ENCODE data around the gene PFKFB4.
"Not testable (repeated sequence)": the region's sequence is repeated elsewhere in the genome, so short reads cannot be mapped to it uniquely, and the experiment has no call there.

The PFKFB4 gene

DNA sequence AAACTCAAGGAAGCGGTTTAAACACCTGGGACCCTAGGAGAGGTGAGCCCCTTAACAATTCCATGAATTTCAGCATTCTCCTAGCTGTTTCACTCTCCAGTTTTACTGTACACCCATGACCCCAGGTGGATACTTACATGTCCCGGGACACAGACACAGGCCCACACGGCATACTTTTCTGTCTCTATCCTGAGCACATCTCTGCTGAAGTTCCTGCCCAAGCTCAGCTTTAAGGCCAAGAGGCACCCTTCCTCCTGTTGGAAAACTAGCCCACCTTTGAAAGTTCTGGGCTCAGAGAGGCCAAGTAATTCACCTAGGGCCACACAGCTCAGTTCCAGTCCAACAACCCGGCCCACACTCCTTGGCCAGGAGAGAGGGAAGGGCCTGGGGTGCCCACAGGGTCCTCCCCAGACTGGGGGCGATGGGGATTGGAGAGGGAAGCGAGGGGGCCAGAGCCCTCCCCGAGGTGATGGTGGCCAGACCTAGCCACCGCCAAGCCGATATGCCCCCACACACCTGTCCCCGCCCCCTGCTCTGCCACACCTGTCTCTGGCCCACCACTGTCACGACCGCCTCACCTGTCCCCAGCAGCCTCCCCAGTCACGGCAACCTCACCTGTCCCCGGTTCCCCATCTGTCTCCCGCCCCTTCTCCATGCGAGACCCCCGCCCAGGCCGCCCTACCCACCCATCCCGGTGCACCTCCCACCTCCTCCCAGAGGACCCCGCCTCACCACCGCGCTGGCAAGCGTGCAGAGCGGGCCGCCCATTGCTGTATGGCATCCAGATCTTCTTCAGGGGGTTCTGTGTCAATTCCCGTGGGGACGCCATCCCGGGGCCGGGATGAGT, 431 bp downstream of the PFKFB4 start:
- DNase-seq: no peak

DNA sequence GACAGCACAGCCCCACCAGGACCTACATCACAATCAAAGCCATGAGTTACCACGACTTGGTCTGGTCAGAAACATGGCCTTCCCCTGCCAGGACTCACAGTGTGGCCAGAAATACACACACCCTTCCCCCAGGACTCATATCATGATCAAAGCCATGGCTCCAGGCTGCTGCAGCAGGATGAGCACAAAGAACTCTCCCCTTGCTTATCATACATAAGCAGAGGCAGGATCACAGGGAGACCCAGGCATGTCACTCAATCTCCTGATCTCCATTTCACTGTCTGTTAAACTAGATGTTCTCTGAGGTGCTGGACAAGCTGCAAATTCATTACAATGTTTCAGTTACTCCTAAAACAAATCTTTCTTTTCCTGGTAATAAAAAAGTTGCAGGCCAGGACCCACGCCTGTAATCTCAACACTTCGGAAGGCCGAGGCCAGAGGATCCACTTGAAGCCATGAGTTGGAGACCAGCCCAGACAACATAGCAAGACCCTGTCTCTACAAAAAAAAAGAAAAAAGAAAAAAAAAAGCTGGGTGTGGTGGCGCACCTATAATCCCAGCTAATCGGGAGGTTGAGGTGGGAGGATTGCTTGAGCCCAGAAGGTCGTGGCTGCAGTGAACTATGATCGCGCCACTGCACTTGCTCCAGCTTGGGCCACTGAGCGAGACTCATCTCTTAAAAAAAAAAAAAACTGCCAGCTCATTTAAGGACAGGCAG, 1.2 kb downstream of the PFKFB4 start:
- DNase-seq: no peak

DNA sequence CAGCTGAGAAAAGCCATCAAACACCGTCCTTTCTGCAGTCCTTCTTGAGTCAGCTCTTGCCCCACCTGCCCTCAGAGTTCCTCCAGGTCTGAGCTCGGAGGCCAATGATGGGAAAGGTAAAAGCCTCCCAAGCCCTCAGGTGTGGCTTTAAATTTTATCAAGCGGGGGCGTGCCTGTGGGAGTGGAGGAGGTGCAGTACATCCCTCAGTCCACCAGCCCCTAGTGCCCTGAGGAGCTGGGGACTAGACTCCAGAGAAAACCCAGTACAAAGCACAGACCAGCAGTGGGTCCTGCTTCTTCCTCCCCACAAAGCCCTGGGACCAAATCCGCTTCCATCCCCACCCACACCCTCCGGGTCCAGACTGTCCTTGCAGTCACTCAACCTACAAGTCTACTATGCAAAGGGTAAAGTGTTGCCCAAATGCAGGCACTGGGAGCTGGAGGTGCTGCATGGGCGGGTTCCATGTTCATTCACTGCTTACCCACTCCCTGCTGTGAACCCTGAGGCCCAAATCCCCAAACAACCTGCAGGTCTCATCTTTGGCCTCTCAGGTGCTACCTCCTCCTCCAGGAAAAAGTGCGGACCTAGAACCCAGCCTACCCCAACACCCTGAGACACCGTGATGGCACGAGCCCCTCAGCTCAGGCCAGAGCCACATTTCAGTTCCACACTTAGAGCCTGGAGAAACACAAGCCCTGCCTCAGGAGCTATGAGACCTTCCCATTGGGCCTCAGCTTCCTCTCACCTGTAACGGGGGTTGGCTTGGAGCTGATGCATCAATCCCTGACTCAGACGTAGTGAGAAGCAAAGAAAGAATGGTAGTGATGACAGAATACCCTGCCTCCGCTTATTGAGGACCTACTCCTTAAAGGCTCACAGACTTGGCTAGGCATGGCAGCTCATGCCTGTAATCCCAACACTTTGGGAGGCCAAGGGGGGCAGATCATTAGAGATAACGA, 2.4 kb downstream of the PFKFB4 start:
- no peak for DNase-seq

DNA sequence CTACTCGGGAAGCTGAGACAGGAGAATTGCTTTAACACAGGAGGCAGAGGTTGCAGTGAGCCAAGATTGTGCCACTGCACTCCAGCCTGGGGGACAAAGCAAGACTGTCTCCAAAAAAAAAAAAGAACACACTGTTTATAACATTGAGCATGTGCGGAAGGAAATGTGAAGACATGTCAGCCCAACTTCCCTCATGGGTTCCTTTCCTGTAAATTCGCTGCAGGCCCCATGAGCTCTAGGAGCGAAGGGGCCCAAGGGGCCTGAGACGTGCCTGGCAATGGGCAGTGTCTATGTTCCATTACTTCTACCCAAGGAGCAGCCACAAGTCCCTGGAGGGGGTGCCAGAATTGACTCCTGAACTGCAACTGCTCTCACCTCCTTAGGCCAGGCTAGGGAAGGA, 3.2 kb downstream of the PFKFB4 start:
- DNase-seq: no peak

DNA sequence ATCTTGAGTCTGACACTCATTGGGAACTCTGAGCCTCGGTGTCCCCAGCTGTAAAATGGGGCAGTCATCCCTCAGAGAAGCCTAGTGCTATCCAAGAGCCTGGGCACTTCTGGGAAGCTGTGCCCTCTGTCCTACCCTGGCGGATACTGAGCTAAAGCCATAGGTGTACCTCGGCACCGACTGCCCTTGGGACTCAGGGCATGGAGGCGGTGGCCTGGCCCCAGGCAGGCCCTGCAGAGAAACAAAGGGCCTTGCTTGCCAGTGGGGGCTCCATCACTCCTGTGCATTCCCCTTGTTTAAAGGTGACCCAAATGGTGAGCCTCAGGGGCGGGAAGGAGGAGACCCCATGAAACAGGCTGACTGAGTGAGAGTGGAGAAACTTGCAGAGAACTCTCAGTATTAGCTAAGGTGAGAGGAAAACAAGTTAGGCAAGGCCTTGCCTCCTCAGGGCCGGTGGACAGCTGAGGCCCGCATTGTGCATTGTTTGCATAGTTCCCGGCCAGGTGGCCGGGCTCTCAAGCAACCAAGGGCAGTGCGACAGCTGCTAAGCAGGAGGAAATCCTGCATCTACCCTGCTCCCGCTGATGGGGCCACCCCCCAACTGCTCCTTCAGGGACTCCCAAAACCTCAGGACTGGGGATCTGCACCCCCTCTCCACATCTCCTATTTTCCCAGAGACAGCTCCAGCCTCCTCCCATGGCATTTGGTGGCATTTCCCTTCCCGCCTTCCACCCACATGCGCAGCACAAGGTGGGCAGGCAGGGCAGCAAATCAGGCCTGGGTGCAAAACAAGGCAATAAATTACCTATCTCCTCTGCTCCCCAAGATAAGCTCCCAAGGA, 4.3 kb downstream of the PFKFB4 start:
- DNase-seq: no peak

DNA sequence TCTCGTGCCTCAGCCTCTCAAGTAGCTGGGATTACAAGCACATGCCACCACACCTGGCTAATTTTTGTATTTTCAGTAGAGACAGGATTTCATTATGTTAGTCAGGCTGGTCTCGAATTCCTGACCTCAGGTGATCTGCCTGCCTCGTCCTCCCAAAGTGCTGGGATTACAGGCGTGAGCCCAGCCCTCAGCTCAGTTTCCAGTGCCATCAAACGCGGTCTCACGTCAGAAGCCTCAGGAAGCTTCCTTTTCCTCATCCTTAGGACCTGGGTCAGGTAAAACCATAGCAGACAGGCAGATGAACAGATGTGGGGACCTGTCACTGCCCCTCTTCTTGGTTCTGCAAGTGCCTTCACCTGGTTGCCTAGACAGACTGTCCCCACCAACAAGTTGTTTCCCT, 5.0 kb downstream of the PFKFB4 start:
- not testable (repeated sequence) for DNase-seq

DNA sequence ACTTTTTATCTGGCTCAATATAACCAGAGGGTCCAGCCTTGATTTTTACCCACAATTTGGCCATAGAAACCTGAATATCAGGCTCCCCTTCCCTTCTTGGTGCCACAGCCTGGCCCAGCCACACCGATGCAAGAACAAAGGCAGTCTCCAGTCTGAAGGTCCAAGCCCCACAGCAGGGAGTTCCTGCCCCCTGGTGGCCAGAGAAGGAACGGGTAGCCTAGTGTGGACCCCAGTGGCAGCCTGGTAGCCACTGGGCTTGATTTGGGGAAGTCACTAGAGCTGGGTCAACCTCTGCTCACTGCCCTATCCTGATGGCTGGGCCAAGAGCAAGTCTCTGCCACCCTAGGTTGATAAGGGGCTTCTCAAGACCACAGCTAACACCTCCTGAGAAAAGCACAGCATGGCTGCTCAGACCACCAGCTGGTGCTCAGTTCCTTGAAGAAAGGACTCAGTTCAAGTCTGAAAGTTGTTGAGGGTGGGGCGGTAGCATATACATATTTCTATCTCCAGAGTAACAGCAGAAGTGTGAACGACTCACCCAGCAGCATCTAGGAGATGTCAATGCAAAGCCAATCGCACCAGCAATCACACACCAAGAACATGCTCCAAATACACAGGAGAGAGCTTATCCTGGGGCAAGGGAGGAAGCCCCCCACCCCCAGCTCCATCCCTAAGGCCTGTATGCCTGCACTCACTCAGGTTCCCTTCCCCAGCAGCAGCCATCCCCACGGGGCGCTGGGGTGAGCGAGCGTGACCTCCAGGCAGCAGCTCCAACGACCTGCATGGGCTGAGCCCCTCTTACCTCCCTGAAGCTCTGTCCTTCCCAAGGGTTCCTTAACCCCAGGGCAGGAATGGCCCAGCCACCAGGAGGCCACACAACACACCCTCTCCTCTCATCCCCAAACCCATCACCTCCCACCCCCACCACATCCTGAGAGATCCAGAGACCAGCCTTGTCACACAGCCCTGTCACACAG, 7.6 kb downstream of the PFKFB4 start:
- peak; percentile 82 for DNase-seq

DNA sequence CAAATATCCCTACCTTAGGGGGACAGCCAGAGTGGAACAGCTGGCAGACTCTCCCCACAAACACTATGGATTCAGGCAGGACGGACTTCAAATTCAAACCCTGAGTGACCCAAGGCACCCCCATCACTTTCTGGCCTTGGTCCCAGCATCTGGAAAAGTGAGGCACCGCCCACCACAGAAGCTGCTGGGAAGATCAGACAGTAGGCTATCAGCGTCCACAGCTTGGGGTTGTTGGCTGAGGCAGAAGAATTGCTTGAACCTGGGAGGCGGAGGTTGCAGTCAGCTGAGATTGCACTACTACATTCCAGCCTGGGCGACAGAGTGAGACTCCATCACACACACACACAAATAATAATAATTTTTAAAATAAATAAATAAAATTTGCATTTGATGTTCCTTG, 8.5 kb downstream of the PFKFB4 start:
- no peak for DNase-seq

DNA sequence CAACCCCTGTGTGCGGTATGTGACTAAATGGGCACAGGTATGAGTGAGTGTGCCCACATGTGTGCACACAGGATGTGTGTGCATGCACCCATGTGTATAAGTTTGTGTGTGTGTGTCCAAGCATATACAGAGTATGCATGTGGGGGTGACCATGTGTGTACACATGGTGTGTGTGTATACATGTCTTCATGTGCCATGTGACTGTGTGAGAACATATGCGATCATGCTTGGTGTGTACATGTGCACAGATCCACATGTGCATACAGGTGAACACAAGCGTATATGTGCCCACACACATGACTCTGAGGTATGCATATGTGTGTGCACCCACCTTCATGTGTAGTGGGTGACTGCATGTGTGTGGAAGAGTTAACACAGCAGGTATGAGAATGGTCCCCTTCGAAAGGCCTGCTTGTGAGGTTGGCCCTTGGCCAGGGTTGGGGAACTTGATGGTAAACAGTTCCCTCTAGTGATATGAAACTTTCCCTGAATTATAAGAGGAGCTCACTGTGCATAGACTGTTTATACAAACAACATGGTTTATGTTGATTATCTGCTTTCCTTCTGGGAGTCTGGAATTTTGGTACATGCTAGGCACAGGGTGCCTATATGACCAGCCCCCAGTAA, 10.3 kb downstream of the PFKFB4 start:
- DNase-seq: no peak

DNA sequence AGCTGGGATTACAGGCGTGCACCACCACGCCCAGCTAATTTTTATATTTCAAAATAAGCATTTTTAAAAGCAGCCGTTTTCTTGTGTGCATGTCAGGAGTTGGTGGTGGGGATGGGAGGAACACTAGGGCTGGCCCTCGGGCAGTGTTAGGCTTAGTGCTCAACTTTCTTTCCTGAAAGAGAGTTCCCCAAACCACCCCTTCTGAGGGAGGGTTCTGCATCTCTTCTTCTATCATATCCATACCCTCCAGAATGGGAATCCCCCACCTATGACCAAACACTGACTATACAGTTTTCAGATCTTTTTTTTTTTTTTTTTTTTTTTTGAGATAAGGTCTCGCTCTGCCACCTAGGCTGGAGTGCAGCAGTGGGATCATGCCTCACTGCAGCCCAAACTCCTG, 12.5 kb downstream of the PFKFB4 start:
- no peak for DNase-seq

DNA sequence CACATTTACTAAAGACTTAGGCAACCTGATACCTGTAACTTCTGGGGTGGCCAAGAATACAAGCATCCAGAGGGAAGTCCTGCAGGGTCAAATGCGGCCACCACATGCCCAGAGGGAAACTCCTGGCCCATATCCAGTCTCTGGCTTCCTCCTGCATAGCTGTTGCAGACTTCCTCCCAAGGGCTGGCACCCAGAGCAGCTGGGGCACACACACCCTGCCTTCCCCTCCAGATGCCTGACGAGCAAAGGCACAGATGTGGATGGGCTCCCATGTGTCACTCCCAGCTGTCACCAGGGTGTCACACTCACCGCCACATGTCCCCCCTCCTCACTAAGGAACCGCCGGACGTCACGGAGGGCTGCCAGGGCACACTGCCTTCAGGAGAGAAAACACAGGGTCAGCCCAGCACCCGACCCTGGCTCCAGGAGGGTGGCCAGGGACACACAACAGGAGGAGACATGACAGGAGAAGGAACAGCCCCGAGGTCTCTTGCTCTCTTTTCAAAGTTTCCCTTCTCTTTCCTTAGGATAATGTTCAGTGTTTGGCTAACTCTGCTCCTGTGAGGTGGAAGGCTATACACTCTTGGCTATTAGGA, 13.2 kb downstream of the PFKFB4 start:
- no peak for DNase-seq

DNA sequence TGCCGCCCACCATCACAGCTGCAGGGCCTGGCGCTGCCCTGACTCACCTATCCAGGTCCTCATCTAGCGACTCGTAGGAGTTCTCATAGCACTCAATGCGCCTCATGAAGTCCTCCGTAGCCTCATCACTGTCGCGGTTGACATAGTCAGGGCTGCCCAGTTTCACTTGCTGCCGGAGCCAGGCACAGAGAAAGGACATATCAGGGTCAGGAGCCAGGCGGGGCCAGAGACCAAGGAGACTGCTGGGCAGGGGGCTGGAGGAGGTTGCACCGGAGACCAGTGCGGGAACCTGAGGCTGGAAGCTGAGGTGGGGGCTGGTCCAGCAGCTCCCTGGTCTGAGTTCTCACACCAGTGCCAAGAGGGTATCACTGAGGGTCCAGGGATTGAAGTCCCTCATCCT, 18.2 kb downstream of the PFKFB4 start:
- DNase-seq: no peak

DNA sequence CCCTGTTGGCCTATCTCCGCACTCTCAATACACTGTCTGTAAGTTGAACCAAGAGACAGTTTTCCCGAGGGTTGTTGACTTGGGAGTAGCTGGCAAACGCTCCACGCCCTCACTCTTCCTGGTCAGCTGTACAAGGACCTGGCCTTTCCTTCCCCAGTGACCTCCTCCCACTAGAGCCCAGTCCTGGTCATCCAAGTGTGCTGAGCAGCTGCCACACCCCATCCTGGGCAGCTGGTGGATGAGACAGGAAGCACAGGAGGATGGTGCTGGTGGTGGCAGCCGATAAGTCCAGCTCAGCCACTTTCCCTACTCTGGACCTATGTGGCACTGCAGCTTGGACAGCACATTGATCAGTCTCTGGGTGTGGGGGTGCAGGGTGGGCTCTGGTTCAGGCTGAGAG, 19.8 kb downstream of the PFKFB4 start:
- no peak for DNase-seq

DNA sequence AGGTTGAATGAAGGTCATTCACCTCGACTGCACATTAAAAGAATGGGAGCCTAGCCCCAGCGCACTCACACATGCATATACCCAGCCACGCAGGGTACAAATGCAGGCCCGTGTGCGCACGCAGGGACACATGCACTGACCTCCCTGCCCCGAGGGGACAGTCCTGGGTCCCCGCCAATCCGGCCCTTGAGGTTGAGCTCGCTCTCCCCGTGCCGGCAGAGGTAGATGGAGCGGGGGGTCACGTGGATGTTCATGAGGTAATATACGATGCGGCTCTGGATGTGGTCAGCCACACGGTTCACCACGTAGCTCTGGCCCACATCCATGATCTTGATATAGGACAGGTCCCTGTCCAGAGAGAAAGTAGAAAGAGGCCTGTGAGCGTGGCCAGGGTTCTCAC, 20.5 kb downstream of the PFKFB4 start:
- DNase-seq: no peak

DNA sequence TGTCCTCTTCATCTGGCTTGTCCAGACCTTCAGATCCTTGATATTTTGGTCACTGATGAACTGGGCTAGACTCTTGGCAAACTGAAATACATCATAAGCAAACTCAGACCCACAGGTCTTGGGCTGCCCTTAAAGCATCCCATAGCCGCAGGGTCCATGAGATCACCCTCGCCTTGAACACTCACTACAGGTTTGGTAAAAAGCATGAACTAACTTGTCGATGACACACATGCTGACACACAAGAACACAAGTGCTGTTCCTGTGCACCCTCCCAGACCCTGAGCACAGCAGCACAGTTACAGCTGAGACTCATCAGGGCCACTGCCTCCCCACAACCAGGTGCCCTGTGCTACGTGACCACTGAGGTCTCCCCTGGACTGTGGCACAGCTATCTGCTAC, 21.0 kb downstream of the PFKFB4 start:
- no peak for DNase-seq

DNA sequence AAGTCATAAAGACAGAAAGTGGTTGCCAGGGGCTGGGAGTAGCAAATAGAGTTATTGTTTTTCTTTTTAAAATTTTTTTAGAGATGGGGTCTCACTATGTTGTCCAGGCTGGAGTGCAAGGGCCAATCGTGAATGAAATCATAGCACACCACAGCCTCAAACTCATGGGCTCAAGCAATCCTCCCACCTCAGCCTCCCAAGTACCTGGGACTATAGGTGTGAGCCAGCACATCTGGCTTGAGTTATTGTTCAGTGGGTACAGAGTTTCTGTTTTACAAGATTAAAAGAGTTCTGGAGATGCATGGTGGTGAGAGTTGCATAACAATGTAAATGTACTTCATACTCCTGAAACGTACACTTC, 23.6 kb downstream of the PFKFB4 start:
- DNase-seq: no peak

DNA sequence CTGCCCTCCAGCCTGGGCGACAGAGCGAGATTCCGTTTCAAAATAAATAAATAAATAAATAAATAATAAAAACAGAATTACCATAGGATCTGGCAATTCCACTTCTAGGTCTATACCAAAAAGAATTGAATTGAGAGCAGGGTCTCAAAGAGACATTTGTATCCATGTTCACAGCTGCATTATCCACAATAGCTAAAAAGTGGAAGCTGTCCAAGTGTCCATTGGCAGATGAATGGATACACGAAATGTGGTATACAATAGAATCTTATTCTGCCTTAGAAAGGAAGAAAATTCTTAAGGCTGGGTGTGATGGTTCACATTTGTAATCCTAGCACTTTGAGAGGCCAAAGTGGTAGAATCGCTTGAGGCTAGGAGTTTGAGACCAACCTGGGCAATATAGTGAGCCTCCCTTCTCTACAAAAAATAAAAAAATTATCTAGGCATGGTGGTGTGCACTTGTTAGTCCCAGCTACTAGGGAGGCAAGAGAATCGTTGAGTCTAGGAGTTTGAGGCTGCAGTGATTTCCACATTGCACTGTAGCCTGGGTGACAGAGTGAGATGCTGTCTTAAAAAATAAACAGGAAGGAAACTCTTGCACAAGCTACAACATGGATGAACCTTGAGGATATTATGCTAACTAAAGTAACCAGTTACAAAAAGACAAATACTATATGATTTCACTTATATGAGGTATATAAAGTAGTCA, 24.2 kb downstream of the PFKFB4 start:
- DNase-seq: no peak

DNA sequence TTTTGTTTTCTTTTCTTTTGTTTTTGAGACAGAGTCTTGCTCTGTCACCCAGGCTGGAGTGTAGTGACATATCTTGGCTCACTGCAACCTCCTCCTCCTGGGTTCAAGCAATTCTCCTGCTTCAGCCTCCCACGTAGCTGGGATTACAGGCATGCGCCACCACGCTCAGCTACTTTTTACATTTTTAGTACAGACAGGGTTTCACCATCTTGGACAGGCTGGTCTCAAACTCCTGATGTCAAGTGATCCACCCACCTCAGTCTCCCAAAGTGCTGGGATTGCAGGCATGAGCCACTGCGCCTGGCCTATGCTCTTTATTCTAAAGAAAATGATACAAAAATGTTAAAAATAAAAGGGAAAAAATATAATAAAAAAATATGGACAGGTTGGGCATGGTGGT, 25.9 kb downstream of the PFKFB4 start:
- not testable (repeated sequence) for DNase-seq

DNA sequence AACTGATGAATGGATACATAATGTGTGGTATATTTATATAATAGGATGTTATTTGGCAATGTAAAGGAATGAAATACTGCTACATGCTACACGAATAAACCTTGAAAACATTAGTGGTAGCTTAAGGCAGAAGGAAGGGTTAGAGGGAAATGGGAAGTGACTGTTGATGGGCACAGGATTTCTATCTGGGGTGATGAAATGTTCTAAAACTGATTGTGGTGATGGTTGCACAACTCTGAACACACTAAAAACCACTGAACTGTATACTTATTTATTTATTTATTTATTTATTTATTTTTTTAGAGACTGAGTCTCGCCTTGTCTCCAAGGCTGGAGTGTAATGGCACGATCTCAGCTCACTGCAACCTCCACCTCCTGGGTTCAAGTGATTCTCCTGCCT, 27.8 kb downstream of the PFKFB4 start:
- no peak for DNase-seq

DNA sequence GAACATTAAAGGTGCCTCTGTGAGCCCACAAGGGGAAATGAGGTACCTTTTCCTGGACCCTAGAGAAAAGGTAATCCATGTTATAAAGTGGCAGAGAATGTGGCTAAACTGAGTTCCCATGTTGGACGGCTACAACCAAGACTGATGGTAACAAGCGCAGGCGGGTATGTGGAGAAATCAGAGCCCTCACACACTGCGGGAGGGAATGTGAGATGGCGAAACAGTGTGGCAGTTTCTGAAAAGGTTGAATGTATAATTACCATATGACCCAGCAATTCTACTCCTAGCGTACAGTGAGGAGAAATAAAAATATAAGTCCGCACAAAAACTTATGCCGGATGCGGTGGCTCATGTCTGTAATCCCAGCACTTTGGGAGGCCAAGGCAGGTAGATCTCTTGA, 28.6 kb downstream of the PFKFB4 start:
- no peak for DNase-seq

Measured in stimulated activated CD4-positive, alpha-beta T cell treated with anti-CD3 and anti-CD28 coated beads, Interleukin-1b, Interleukin-23, amount 100 ng/mL, for 48 hours (primary cell).